ENCODE measurements around the gene TMOD3.

TMOD3 gene

GRCh38 chr15:51803965-51804364 is 25.5 kb upstream of the TMOD3 start:
- TF ChIP-seq, protein P1, sequence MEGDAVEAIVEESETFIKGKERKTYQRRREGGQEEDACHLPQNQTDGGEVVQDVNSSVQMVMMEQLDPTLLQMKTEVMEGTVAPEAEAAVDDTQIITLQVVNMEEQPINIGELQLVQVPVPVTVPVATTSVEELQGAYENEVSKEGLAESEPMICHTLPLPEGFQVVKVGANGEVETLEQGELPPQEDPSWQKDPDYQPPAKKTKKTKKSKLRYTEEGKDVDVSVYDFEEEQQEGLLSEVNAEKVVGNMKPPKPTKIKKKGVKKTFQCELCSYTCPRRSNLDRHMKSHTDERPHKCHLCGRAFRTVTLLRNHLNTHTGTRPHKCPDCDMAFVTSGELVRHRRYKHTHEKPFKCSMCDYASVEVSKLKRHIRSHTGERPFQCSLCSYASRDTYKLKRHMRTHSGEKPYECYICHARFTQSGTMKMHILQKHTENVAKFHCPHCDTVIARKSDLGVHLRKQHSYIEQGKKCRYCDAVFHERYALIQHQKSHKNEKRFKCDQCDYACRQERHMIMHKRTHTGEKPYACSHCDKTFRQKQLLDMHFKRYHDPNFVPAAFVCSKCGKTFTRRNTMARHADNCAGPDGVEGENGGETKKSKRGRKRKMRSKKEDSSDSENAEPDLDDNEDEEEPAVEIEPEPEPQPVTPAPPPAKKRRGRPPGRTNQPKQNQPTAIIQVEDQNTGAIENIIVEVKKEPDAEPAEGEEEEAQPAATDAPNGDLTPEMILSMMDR (conservative IDR thresholded peaks at IDR 0.05; ENCODE audit: low read depth, low read length): no peak
- no peak overlapping the region for H3K4me3 ChIP-seq (ENCODE audit: low read depth, low read length)

GRCh38 chr15:51806123-51806522 is 23.3 kb upstream of the TMOD3 start:
- TF ChIP-seq, protein P1 (conservative IDR thresholded peaks at IDR 0.05; ENCODE audit: low read depth, low read length): no peak
- H3K4me3 ChIP-seq (ENCODE audit: low read depth, low read length): no peak overlapping the region
- DNase-seq (ENCODE audit: low read depth): no peak

More at GRCh38 chr15:51803965-51804364, 25.5 kb upstream of the TMOD3 start:
- no peak for DNase-seq (ENCODE audit: low read depth)

- no peak for DNase-seq (ENCODE audit: low read depth)
- TF ChIP-seq, protein P1 (conservative IDR thresholded peaks at IDR 0.05; ENCODE audit: low read depth, low read length): no peak
- H3K4me3 ChIP-seq (ENCODE audit: low read depth, low read length): no peak overlapping the region
Measured at GRCh38 chr15:51809457-51809856, 20.0 kb upstream of the TMOD3 start.

DNA sequence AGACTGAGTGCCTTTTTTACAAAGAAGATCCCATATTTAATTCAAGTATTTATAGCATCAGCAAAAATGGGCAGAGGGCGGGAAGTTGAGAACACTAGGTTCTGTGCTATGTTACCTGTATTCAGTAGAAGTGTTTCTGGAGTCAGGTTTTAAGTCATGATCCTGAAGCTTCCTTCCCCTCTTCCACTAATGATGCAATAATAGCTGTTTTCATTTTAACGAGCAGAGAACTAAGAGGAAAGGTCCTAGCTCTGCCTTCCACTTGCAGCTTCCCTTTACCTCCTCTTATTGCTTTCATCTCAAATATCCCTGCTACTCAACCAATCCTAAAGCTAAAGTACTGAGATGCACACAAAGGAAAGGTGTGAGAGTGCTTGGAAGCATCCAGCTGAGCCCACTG is 16.9 kb upstream of the TMOD3 start:
- TF ChIP-seq, protein P1 (conservative IDR thresholded peaks at IDR 0.05; ENCODE audit: low read depth, low read length): no peak
- no peak for DNase-seq (ENCODE audit: low read depth)
- no peak overlapping the region for H3K4me3 ChIP-seq (ENCODE audit: low read depth, low read length)

DNA sequence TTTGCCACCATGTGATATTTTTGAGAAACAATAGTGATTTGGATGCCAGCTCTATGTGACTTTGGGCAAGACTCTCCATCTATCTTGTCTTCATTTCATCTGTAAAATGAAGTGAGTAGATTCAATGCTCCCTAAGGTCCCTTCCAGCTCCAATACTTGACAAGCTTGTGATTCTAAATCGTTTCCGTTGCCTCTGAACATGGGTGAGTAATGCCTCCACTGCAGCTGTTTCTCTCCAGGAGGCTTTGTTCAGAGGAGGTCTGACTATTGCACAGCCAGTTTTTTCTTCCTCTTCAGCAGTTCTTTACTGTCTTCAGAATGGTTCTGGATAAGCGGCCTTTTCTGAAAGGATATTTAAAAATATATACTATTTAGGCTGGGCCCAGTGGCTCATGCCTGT is 14.8 kb upstream of the TMOD3 start:
- DNase-seq (ENCODE audit: low read depth): peak; percentile 86
- TF ChIP-seq, protein P1 (conservative IDR thresholded peaks at IDR 0.05; ENCODE audit: low read depth, low read length): no peak

DNA sequence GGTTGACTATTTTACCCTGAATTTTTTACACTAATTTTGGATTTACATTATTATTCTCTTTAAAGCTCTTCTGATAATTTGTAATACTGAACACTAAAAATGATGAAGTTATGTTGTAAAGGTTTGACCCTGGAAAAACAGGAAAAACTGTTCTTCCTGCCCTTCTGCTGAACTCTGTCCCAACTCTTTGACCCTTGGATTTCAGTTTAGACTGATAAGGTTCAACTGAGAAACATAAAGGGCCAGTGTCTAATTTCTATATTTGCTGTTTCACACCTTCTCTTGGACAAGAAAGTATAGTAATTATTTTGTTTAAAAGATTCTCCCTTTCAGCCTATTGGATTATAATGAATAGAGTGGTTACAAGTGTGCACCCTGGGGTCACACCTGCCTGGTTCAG is 12.8 kb upstream of the TMOD3 start:
- no peak overlapping the region for H3K4me3 ChIP-seq (ENCODE audit: low read depth, low read length)
- no peak for DNase-seq (ENCODE audit: low read depth)
- TF ChIP-seq, protein P1 (conservative IDR thresholded peaks at IDR 0.05; ENCODE audit: low read depth, low read length): no peak

More for the DNA sequence above, 14.8 kb upstream of the TMOD3 start:
- no peak overlapping the region for H3K4me3 ChIP-seq (ENCODE audit: low read depth, low read length)

DNA sequence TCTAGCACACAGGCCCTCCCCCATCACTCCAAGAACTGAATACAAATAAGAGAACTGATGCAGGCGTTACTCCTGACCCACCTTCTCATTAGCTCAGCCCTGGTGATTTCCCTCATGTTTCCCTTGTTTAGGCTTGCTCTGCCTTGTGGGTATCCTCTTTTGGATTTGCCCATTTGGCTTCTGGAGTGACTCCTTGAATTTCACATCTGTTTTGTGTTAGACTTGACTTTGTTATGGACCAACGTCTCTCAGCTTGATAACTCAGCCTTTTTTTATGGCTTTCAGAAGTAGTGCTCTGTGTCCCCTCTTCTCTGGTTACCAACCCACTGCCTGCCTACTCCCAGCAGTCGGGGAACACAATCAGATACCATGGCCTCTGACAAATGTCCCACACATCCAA is 11.3 kb upstream of the TMOD3 start:
- TF ChIP-seq, protein P1 (conservative IDR thresholded peaks at IDR 0.05; ENCODE audit: low read depth, low read length): no peak
- no peak overlapping the region for H3K4me3 ChIP-seq (ENCODE audit: low read depth, low read length)
- DNase-seq (ENCODE audit: low read depth): no peak

All from choroid plexus epithelial cell (primary cell).